Astrocyte (in vitro differentiated cells and primary cell): ENCODE measurements around the gene GPC3.

Experiments used
- CTCF ChIP-seq: IDR thresholded peaks from 2 replicates; pipeline ENCODE4 v1.5.1; 2011; ENCODE audit warnings: low read depth, mild to moderate bottlenecking, inconsistent platforms, low read length, moderate library complexity; ENCODE audit not compliant: insufficient read depth
- EZH2 ChIP-seq: IDR thresholded peaks from 2 replicates; pipeline ENCODE4 v1.6.1; 2012; ENCODE audit warnings: mild to moderate bottlenecking, low read length, inconsistent platforms; ENCODE audit not compliant: insufficient read depth

- TF ChIP-seq CTCF (no peak), EZH2 (no peak)
Measured at GRCh38 chrX:133987188-133987587, 1.8 kb upstream of the GPC3 start.
